ENCODE results near the gene IRAK1. TPM values are rescaled to one million over a fixed set of nuclear protein-coding genes. Genes with fewer than 3 reads are reported as not detected.

IRAK1 gene
- total and polyA plus RNA-seq, 2 of the 8 experiments (the other 6 are each of a cell fraction or from before 2014, with no cell fraction given), result 26.6 to 41.7 TPM

- TF ChIP-seq, protein P1, sequence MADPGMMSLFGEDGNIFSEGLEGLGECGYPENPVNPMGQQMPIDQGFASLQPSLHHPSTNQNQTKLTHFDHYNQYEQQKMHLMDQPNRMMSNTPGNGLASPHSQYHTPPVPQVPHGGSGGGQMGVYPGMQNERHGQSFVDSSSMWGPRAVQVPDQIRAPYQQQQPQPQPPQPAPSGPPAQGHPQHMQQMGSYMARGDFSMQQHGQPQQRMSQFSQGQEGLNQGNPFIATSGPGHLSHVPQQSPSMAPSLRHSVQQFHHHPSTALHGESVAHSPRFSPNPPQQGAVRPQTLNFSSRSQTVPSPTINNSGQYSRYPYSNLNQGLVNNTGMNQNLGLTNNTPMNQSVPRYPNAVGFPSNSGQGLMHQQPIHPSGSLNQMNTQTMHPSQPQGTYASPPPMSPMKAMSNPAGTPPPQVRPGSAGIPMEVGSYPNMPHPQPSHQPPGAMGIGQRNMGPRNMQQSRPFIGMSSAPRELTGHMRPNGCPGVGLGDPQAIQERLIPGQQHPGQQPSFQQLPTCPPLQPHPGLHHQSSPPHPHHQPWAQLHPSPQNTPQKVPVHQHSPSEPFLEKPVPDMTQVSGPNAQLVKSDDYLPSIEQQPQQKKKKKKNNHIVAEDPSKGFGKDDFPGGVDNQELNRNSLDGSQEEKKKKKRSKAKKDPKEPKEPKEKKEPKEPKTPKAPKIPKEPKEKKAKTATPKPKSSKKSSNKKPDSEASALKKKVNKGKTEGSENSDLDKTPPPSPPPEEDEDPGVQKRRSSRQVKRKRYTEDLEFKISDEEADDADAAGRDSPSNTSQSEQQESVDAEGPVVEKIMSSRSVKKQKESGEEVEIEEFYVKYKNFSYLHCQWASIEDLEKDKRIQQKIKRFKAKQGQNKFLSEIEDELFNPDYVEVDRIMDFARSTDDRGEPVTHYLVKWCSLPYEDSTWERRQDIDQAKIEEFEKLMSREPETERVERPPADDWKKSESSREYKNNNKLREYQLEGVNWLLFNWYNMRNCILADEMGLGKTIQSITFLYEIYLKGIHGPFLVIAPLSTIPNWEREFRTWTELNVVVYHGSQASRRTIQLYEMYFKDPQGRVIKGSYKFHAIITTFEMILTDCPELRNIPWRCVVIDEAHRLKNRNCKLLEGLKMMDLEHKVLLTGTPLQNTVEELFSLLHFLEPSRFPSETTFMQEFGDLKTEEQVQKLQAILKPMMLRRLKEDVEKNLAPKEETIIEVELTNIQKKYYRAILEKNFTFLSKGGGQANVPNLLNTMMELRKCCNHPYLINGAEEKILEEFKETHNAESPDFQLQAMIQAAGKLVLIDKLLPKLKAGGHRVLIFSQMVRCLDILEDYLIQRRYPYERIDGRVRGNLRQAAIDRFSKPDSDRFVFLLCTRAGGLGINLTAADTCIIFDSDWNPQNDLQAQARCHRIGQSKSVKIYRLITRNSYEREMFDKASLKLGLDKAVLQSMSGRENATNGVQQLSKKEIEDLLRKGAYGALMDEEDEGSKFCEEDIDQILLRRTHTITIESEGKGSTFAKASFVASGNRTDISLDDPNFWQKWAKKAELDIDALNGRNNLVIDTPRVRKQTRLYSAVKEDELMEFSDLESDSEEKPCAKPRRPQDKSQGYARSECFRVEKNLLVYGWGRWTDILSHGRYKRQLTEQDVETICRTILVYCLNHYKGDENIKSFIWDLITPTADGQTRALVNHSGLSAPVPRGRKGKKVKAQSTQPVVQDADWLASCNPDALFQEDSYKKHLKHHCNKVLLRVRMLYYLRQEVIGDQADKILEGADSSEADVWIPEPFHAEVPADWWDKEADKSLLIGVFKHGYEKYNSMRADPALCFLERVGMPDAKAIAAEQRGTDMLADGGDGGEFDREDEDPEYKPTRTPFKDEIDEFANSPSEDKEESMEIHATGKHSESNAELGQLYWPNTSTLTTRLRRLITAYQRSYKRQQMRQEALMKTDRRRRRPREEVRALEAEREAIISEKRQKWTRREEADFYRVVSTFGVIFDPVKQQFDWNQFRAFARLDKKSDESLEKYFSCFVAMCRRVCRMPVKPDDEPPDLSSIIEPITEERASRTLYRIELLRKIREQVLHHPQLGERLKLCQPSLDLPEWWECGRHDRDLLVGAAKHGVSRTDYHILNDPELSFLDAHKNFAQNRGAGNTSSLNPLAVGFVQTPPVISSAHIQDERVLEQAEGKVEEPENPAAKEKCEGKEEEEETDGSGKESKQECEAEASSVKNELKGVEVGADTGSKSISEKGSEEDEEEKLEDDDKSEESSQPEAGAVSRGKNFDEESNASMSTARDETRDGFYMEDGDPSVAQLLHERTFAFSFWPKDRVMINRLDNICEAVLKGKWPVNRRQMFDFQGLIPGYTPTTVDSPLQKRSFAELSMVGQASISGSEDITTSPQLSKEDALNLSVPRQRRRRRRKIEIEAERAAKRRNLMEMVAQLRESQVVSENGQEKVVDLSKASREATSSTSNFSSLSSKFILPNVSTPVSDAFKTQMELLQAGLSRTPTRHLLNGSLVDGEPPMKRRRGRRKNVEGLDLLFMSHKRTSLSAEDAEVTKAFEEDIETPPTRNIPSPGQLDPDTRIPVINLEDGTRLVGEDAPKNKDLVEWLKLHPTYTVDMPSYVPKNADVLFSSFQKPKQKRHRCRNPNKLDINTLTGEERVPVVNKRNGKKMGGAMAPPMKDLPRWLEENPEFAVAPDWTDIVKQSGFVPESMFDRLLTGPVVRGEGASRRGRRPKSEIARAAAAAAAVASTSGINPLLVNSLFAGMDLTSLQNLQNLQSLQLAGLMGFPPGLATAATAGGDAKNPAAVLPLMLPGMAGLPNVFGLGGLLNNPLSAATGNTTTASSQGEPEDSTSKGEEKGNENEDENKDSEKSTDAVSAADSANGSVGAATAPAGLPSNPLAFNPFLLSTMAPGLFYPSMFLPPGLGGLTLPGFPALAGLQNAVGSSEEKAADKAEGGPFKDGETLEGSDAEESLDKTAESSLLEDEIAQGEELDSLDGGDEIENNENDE (IDR thresholded peaks at IDR 0.05; ENCODE audit: insufficient replicate concordance, low read length), result no peak
- TF ChIP-seq RAD21 (IDR thresholded peaks at IDR 0.05 in 1 of 2, conservative IDR thresholded peaks at IDR 0.05 in 1 of 2; ENCODE audit: low read depth in 2 of 2, low read length in 2 of 2) (no peak), SRF (IDR thresholded peaks at IDR 0.05; ENCODE audit: low read depth, low read length) (no peak), JUND (IDR thresholded peaks at IDR 0.05; ENCODE audit: low read length) (no peak), MAX (IDR thresholded peaks at IDR 0.05) (no peak), SIN3A (conservative IDR thresholded peaks at IDR 0.05 in 1 of 2, IDR thresholded peaks at IDR 0.05 in 1 of 2; ENCODE audit: low read depth in 1 of 2, low read length in 2 of 2) (no peak)
These were observed 21.2 kb upstream of the IRAK1 start (continued) for GRCh38 chrX:154040863-154041262.
